ENCODE measurements around the gene CEP95. TPM values are rescaled to one million over a fixed set of nuclear protein-coding genes. Genes with fewer than 3 reads are reported as not detected.
A peak's percentile ranks its signal among the peaks of the same experiment; 100 is the strongest.

Gene CEP95
- total RNA-seq, 1 experiment from 2014 or later: 67.3 TPM

DNA sequence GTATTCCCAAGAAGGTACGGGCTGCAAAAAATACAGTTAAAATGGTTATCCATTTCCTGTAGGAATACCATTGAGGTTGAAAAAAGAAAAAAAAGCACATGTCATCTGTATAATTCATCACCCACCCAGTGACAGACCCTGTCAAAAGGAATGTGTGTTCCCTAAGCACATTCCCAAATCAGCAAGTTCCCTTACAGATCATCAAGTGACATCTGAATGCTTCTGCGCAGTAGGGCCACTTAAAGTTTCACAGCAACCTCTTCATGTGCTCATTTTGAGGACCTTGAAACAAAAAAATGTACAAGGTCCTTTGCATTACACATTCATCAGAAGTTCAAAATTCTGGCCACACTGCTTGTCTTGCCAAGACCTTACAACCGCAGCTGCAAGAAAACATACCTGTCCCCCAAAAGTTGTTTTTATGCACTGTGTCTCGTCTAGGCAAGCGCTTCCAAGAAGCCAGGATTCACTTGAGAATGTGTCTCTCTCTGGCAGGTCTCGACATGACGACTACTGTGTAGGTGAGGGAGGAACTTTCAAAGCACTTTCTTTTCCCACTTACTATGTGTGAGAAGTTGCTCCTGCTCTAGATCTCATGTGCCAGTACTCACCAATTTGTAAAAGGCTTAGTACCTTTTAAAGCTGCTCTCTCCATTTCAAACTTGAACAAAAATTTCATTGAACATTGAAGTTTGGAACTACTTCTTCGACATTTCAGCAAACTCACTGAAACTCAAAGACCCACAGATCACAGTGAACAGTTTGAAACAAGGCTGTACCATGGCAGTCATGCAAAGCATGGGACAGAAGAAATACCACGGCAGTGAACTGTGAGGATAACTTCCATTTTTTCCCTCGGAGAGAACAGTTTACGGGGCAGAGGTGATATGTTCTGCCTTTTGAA is 5.7 kb upstream of the CEP95 start:
- Mint-ChIP-seq H3K4me1 (peaks cover 53 to 62% of the 10 kb centered on the region in 2 experiments), H3K27ac (peak overlapping the region in 2 of 3 experiments; percentile 81 to 84; a peak in 4 of 7 replicates), H3K27me3 (ENCODE audit: low read depth) (peaks cover 10% of the 10 kb centered on the region), H3K9me3 (peaks cover 3 to 4% of the 10 kb centered on the region in 2 experiments; a peak in 3 of 5 replicates), H3K36me3 (ENCODE audit: insufficient read depth in 1 of 3, low read depth in 3 of 3) (peaks cover 64 to 84% (median 76%) of the 10 kb centered on the region in 3 experiments), H3K4me3 (peak overlapping the region in 1 of 2 experiments; percentile 58; a peak in 3 of 5 replicates)
- Histone ChIP-seq H3K27me3 (ENCODE audit: insufficient read depth, low read length) (no peaks in the 10 kb centered on the region), H2AK5ac (ENCODE audit: insufficient read length, low read length) (no peak overlapping the region), H4K5ac (ENCODE audit: insufficient read length, low read depth, low read length) (no peak overlapping the region), H4K91ac (ENCODE audit: insufficient read length, low read depth, low read length) (no peak overlapping the region), H3K4ac (ENCODE audit: low read depth, low read length) (no peak overlapping the region), H3K18ac (ENCODE audit: insufficient read length, low read depth, low read length) (no peak overlapping the region), H3K56ac (ENCODE audit: insufficient read length, low read depth, low read length) (no peak overlapping the region), H2BK20ac (ENCODE audit: low read depth, low read length, poor library complexity, severe bottlenecking) (no peak overlapping the region), H3K4me2 (ENCODE audit: insufficient read depth, insufficient read length, low read length) (no peak overlapping the region), H3K23me2 (ENCODE audit: insufficient read length, low read depth, low read length, poor library complexity, severe bottlenecking) (peaks cover 18% of the 10 kb centered on the region), H3K27ac (ENCODE audit: insufficient read length, low read depth, low read length) (no peak overlapping the region), H3K23ac (ENCODE audit: insufficient read length, low read depth, low read length) (no peak overlapping the region), H3K9me3 (ENCODE audit: control insufficient read depth, low read depth, low read length) (no peaks in the 10 kb centered on the region), H4K20me1 (ENCODE audit: control insufficient read depth, insufficient read depth, insufficient read length) (no peaks in the 10 kb centered on the region), H3K79me2 (ENCODE audit: insufficient read depth, low read length) (peaks cover 17% of the 10 kb centered on the region), H4K8ac (replicated peaks; ENCODE audit: insufficient read length, low read depth, low read length) (no peak overlapping the region), H2BK12ac (ENCODE audit: insufficient read length, low read depth, low read length) (no peak overlapping the region), H3K4me1 (ENCODE audit: insufficient read depth, low read length) (no peaks in the 10 kb centered on the region), H3K9ac (ENCODE audit: extremely low read depth, insufficient read length, low read length) (no peak overlapping the region), H2BK15ac (ENCODE audit: low read depth, low read length) (no peak overlapping the region), H2BK5ac (ENCODE audit: insufficient read length, low read length) (no peak overlapping the region), H2AFZ (ENCODE audit: low read length) (no peak overlapping the region), H3T11ph (ENCODE audit: low read length) (no peak overlapping the region), H2BK120ac (ENCODE audit: low read depth, low read length, poor library complexity, severe bottlenecking) (no peak overlapping the region), H3K79me1 (ENCODE audit: insufficient read depth, low read depth, low read length, poor library complexity, severe bottlenecking) (peaks cover 4% of the 10 kb centered on the region), H3K14ac (ENCODE audit: insufficient read depth, low read length) (no peak overlapping the region)
- DNase-seq: no peak
- WGBS (ENCODE audit: extremely low coverage, insufficient read length, low lambda C conversion rate): no CpG with 5 or more reads among the region's 11 CpGs
- TF ChIP-seq CTCF (conservative IDR thresholded peaks at IDR 0.05): no peak

Data from H9 (cell line).